ENCODE results near the gene ANKRD33B.
"Not testable (repeated sequence)": the region's sequence is repeated elsewhere in the genome, so short reads cannot be mapped to it uniquely, and the experiment has no call there.

The ANKRD33B gene

DNA sequence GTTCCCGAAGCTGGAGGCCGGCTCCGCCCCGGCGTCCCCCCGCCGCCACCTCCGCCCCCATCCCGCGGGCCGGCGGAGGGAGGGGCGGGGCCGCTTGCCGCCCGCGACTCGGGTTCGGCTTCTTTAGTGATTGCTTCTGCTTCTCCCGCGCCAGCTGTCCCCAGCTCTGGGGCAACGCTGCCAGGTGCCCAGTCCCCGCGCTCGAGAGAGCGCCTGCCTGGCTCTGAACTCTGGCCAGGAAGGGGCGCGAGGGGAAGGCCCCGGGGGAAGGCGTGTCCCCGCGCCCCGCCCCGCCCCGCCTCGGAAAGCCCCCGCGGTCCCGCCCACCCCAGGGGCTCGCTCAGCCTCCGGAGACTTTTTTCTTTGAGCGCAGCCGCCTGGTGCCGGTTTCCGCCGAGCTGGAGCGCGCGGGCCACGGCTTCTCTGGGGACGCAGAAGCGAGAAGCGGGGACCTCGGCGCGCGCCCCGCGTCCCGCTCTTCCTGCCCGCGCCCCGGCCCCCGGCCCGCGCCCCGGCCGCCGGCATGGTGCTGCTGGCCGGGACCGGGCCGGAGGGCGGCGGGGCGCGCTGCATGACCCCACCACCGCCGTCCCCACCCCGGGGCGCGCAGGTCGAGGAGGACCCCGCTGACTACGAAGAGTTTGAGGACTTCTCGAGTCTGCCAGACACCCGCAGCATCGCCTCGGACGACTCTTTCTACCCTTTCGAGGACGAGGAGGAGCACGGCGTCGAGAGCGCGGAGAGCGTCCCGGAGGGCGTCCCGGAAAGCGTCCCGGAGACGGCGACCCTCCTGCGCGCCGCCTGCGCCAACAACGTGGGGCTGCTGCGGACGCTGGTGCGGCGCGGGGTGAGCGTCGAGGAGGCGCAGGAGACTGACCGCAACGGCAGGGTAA, at the start of gene ANKRD33B:
Gene ANKRD33B (plus strand): TSS at position 126 of the 893 bp plus-strand sequence. CDS start 398 bp downstream, at position 524.
- peak; percentile 47 to 58 for DNase-seq (ENCODE audit: low read depth in 2 of 2, low spot score in 1 of 2)

DNA sequence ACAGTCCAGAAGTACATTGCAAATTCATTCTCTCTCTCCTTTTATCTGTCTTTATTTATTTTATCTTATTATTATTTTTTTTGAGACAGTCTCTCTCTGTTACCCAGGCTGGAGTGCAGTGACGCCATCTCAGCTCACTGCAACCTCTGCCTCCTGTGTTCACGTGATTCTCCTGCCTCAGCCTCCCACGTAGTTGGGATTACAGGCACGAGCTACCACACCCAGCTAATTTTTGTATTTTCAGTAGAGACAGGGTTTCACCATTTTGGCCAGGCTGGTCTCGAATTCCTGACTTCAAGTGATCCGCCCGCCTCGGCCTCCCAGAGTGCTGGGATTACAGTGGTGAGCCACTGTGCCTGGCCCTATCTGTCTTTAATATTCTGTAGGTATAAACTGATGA, 49.3 kb upstream of the ANKRD33B start:
- not testable (repeated sequence) for DNase-seq (ENCODE audit: low read depth in 2 of 2, low spot score in 1 of 2)

DNA sequence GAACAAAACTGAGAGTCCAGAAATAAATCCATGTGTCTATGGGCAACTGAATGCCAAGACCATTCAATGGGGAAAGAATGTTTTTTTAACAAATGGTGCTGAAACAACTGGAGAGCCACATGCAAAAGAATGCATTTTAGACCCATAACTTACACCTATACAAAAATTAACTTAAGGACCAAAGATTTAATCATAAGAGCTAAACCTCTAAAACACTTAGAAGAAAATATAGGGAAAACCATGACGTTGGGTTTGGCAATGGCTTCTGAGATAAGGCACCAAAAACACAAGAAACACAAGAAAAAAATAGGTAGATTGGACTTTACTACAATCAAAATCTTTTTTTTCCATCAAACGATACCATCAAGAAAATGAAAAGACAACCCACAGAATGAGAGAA, 48.4 kb upstream of the ANKRD33B start:
- no peak for DNase-seq (ENCODE audit: low read depth in 2 of 2, low spot score in 1 of 2)

DNA sequence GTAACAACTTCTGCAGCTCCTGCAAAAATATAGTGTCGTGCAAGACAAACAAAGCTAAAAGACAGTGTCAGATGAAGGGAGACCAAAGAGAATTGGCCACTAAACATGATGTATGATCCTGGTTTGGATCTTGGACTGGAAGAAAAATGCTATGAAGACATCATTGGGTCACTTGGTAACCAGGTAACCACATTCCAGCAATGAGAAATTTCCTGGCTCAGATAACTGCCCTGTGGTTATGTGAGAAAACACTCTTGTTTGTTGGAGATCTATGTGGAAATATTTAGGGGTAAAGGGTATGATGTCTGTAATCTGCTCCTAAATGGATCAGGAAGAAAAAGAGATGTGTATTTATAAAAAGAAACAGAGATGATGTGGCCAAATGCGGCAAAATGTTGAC, 45.5 kb upstream of the ANKRD33B start:
- DNase-seq (ENCODE audit: low read depth in 2 of 2, low spot score in 1 of 2) = no peak

DNA sequence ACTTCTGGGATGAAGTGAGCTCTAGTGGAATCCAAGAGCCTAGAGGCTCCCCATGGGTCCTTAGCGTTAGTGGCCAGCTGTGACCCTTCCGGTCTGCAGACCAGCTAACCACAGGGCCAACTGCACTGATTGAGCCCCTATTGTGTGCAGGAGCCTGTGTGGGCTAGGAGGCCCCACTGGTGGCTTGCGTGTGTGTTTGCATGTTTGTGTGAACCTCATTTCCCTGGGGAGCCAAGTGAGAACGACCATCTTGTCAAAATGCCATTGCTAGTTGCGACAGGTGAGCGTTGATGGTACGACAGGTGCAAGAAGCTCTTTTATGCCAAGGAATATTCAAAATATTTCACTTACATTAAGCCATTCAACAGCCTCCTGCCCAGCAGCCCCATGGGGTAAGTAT, 44.1 kb upstream of the ANKRD33B start:
- no peak for DNase-seq (ENCODE audit: low read depth in 2 of 2, low spot score in 1 of 2)

DNA sequence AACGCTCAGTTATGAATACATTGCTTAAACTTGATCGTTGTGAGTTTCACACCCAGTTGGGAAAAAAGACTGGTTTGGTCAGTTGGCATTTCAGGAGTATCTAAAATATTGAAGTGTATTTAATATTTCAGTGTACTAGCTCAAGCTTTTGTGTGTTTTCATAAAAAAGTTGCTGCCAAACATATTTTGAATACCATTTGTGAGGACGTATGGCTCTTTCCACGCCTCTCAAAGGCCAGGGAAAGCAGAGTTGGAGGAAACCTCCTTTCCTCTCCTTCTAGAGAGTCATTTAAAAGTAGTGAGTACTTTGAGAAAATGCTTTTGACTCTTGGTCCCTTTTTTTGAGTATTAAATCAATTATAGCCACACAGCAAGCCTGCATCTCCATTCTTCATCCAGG, 43.2 kb upstream of the ANKRD33B start:
- no peak for DNase-seq (ENCODE audit: low read depth in 2 of 2, low spot score in 1 of 2)

DNA sequence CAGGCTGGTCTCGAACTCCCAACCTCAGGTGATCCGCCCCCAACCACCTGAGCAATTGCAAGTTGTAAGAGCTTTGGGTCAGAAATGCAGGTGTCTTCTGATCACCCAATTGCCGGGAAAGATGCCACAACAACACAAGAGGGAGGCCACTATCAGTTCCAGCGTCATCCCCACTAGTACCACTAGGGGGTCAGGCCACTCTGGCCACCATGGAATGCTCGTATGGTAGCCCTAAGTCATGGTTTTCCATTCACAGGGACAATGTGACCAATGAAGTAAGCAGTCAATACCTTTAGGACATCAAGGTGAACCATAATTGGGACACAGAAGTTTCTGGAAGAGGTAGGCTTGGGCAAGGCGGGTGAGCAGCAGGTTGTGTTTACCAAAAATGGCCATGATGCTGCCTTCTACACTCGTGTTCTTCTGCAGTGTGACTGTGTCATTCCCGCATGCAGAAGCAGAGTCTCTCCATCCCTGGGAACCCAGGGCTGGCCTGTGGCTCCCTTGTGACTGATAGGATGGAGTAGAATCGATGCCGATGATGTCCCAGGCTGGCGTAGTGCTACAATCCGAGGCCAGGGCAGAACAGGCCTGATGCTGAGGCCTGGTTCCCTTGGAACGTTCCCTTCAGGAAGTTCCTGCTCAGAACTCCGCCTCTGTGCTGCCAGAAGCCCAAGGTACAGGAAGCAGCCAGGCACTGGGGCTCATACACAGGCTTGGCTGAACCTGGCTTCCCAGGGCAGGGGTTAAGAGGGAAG, 42.2 kb upstream of the ANKRD33B start:
- no peak for DNase-seq (ENCODE audit: low read depth in 2 of 2, low spot score in 1 of 2)

DNA sequence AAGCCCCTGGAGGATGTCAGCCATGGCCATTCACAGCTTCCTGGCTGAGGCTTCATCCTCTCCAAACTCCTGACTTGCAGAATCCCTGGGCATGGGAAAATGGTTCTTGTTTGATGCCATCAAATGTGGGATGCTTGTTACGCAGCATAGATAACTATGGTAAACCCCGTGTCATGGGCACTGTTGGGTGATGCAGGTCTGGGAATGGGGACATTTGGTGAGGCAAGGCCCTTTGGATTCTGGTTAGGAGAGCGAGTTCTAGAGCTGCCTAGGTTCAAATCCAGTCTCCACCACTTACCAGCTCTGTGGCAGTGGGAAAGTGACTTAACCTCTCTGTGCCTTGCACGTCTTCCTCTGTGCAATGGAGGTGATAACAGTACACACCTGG, 41.7 kb upstream of the ANKRD33B start:
- no peak for DNase-seq (ENCODE audit: low read depth in 2 of 2, low spot score in 1 of 2)

DNA sequence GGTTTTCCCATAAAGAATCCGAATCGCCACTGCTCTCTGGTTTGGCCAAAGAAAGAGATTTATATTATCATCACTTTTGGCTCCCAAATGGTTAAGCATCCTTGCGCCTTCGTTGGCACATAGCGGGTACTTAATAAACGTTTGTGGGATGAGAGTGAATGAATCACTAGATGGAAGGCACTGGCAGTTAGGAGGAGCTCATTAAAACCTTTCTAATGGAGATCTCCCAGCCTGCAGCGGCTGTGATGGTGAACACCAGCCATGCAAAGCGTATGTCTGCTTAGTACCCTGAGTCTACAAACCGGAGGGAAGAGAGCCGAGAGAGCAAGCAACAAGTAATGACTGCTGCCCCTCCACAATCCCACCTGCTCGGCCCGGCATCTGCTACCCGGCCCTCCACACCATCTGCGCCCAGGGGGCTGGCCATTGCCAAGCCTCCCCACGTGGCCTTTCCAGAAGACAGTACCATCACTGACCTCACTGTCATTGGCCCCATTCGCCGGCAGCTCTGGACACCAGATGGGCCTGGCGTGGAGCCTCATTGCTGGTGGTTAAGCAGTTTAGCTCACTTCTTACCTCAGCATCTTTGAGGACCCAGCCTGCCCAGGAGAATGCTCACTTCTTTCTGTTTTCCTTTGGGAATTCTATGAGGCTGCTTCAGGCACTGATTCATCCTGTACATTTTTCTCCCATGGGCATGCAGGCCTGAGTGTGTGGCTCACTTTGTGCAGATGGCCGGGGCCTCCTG, 39.3 kb upstream of the ANKRD33B start:
- no peak for DNase-seq (ENCODE audit: low read depth in 2 of 2, low spot score in 1 of 2)

DNA sequence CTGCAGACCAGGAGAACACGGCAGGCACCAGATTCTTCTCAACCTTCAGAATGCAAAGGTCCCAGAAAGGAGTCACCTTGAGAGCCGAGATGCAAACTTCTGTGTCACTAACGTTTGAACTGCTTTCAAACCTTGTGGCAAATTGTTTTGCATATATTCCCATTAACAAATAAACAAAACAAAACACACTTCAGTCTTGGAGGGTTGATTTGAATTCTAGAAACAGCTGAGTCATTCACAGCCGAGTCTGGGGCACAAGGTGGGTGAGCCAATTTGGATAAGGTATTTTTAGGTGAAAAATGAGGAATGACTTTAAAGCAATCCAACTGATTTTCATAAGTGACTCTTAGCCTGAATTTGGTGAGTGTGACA, 38.8 kb upstream of the ANKRD33B start:
- no peak for DNase-seq (ENCODE audit: low read depth in 2 of 2, low spot score in 1 of 2)

DNA sequence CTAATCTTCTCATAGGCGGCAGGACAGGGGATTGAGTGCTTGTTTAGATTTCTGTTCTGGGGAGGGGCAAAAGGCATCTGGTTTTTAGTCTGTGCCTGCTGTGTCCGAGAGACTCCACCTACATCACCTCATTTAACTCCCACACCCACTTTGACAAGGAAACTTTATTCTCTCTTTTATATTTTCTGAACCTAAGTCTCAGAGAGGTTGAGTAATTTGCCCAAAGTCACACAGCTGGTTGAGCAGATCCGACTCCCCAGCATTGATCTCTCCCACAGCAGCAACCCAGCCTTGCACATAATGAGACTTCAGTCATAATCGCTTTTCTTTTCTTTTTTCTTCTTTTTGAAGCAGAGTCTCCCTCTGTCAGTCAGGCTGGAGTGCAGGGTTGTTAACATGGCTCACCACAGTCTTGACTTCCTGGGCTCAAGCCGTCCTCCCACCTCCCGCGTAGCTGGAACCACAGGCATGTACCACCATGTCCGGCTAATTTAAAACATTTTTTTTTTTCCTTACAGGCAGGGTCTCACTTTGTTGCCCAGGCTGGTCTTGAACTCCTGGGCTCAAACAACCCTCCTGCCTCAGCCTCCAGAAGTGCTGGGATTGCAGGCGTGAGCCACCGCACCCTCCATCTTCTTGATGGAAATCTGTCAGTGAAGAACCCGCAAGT, 36.5 kb upstream of the ANKRD33B start:
- DNase-seq (ENCODE audit: low read depth in 2 of 2, low spot score in 1 of 2) = no peak

DNA sequence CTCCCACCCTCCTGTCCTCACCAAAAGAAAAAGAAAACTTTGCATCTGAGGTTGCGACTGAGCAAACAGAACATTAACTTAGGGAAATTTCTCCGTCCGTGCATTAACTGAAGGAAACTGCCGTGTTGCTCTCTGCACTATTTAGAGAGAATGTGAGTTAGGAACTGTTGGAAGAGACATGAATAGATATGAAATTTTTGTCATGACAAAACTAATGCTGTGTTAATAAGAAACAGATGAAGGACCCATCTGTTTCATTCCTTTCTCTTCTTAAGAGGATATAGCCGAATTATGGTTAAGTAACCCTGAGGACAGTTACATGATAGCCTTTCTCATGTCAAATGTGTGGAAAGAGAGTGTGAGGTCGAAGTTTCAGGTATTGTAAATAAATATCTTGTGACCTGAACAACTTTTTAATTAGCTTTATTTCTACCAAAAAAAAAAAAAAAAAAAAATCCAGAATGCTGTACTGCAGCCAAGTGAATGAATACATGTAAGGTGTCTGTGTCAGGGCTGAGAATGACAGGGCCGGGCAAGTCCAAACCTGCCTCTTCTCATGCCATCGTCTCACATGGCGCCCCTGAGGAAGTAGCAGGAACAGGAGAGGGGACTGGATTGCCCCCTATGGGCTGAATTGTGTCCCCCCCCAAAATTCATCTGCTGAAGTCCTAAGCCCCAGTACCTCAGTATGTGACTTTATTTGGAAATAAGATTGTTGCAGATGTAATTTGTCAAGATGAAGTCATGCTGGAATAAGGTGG, 35.6 kb upstream of the ANKRD33B start:
- DNase-seq (ENCODE audit: low read depth in 2 of 2, low spot score in 1 of 2) = no peak

DNA sequence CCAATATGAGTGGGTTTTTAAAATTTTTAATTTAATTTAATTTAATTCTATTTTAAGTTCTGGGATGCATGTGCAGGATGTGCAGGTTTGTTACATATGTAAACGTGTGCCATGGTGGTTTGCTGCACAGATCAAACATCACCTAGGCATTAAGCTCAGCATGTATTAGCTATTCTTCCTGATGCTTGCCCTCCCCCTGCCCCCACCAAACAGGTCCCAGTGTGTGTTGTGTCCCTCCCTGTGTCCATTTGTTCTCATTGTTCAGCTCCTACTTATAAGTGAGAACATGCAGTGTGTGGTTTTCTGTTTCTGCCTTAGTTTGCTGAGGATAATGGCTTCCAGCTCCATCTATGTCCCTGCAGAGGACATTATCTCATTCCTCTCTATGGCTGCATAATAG, 35.0 kb upstream of the ANKRD33B start:
- no peak for DNase-seq (ENCODE audit: low read depth in 2 of 2, low spot score in 1 of 2)

DNA sequence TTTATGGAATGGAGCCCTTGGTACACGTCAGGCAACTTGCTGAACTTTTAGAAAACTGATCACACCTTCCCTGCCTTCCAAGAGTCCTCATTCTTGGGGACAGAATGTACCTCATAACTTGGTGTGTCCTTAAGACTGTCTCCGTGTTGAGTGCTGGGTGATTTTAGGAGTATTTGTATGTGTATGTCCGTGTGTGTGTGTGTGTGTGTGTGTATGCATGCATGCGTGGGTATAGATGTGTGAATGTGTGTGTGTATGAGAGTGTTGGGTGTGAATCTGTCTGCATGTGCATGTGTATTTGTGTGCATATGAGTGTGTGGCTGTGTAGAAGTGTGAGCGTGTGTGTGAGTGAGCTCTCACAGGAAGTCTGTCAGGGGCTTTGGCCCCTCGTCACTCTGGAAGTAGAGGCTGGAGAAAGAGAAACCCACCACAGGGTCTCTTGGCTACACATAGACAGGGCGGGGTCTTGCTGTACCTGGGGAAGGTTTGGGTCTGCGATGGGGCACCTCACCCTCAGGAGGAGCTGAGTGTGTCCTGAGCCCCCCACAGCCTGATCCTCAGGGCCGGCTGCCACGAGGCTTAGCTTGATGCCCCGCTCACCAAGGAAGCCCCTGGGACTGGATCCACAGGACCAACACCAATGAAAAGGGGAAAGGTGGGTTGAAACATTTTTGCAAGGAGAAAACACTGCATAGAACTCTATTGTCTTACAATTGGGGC, 33.1 kb upstream of the ANKRD33B start:
- DNase-seq (ENCODE audit: low read depth in 2 of 2, low spot score in 1 of 2) = no peak

DNA sequence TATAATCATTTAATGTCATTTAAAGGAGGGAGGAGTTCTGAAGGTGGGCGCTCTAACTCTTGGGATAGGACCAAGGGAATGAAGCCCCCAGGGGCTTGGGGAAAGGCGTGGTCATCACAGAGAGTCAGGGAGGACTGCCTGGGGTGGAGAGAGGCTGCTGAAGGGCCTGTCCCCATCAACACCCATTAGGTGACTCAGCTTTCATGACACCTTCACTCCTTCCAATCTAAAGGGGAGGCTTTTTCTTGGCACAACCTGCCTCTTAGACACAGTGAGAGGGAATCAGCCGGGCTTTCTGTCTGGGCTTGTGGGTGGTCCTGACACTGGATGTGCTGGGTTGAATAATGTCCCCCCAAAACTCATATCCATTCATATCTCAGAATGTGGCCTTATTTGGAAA, 31.4 kb upstream of the ANKRD33B start:
- no peak for DNase-seq (ENCODE audit: low read depth in 2 of 2, low spot score in 1 of 2)

DNA sequence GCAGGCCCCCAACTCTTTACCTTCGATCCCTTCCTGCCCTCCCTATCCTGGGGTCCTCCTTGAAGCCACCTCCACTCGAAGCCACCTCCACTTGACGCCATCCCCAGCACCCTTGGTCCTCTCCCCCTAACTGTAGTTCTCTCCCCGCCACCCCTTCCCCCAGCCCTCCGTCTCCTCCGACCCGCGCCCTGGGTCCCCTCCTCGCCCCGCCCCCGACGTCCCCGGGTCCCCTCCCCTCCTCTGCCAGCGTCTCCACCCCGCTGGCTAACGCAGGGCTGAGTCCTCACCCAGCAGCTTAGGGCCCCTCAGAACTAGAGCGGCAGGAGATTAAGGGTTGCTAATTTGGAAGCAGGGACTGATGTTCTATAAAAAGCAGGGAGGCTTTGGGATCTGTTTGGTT, 30.6 kb upstream of the ANKRD33B start:
- no peak for DNase-seq (ENCODE audit: low read depth in 2 of 2, low spot score in 1 of 2)

DNA sequence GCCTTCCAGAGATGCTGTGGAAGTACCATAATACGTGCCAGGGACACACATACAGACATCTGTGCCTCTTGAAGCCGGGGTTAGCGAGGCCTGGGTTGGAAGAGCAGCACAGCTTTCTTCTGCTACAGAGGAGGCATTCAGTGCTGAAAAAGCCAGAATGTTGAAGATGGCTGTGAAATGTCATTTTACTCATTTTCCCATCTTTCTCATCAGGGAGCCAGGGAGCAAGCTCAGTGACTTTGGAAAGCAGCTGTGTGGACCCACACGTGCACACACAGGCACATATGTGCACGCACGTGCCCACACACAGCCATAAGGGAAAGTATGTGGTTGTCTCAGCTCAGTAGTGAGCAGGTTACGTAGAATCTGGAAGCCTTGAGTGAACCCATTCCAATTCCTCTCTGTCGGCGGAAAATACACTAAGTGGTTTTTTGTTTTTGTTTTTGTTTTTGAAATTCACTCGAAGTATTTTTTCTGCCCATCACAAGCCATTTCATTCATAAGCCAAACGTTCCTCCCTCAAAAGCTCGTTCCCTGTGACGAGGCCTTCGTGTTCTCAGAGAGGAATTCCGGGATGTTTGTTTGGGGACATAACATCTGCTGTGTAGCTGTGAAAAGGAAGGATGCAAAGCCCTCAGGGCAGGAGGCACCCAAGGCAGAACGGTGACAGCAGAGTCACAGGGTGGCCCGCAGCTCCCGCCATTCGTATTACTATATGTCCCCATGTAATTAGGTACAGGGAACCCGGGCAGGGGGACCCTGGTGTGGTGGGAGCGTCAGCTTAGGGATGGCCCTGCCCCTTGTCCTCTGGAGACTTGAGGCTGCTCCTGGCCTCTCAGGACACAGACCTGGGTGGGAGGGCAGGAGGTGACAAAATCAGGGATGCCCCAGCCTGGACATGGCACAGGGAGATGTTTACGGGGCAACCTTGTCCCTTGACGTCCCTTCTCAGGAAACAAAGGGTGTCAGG, 29.0 kb upstream of the ANKRD33B start:
- no peak for DNase-seq (ENCODE audit: low read depth in 2 of 2, low spot score in 1 of 2)

DNA sequence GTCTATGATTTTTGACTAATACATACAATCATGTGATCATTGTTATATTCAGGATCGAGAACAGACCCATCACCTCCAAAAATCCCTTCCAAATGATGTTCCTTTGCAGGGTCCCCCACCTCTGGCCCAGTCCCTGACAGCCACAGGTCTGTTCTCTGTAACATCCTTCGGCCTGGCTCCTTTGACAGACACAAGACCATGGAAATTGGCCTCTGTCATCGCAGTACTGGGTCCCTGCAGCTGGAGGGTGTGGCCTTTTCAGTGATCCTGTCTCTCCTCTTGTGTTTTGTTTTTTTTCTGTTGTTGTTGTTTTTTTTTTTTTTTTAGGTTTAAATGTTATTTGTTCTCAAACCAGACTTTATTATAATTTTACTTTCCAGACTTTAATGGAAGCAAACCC, 27.4 kb upstream of the ANKRD33B start:
- DNase-seq (ENCODE audit: low read depth in 2 of 2, low spot score in 1 of 2) = no peak

Measured in stimulated activated CD8-positive, alpha-beta memory T cell treated with anti-CD3 and anti-CD28 coated beads, Interleukin-4, amount 100 ng/mL, for 1 hour (primary cell).